NB4 (cell line): ENCODE results near the gene ERCC6L.

Experiments used
- CTCF ChIP-seq: IDR thresholded peaks from one replicate; pipeline ENCODE4 v1.5.1; 2012; ENCODE audit warnings: low read depth, low read length
- POLR2A ChIP-seq: IDR thresholded peaks from 2 replicates; pipeline ENCODE4 v1.6.1; 2011; ENCODE audit warnings: mild to moderate bottlenecking; ENCODE audit not compliant: insufficient read length; ENCODE audit errors: extremely low read depth

GRCh38 chrX:72265263-72265662 is 26.4 kb upstream of the ERCC6L start:
- TF ChIP-seq CTCF: no peak
- TF ChIP-seq POLR2A: no peak
